HCT116 (cell line): Measurements from ENCODE around the gene SF3B1.

Experiments
- ATF3 ChIP-seq: IDR thresholded peaks from 2 replicates; pipeline ENCODE4 v1.6.1; 2012
- CBX3 ChIP-seq: IDR thresholded peaks from 2 replicates; pipeline ENCODE4 v1.6.1; 2012; ENCODE audit warnings: low read depth
- CTCF ChIP-seq, 3 experiments: fragments of 200-600 bp in 1 of 3; sonication (generic) in 1 of 3; IDR thresholded peaks in 2 of 3; conservative IDR thresholded peaks in 1 of 3; 2 replicates each; pipeline ENCODE4 v1.5.1; 2012 to 2017; ENCODE audit warnings: low read depth in 2 of 3, low read length in 2 of 3, antibody characterized with exemption in 1 of 3, borderline replicate concordance in 1 of 3, control low read depth in 1 of 3, mild to moderate bottlenecking in 1 of 3, mixed read lengths in 1 of 3, mixed run types in 1 of 3, moderate library complexity in 1 of 3; ENCODE audit not compliant: insufficient read depth in 1 of 3
- EZH2 ChIP-seq: fragments of 200-600 bp; sonication (generic); IDR thresholded peaks from 2 replicates; pipeline ENCODE4 v1.6.1; 2017; ENCODE audit warnings: antibody characterized with exemption, mixed run types
- MAX ChIP-seq: IDR thresholded peaks from 2 replicates; pipeline ENCODE4 v1.6.1; 2012
- POLR2A ChIP-seq: IDR thresholded peaks from 2 replicates; pipeline ENCODE4 v1.7.0; 2011; ENCODE audit warnings: borderline replicate concordance; ENCODE audit not compliant: insufficient read depth, insufficient read length; ENCODE audit errors: extremely low read depth
- RAD21 ChIP-seq: IDR thresholded peaks from 2 replicates; pipeline ENCODE4 v1.6.1; 2012; ENCODE audit warnings: low read depth, mild to moderate bottlenecking
- SP1 ChIP-seq: IDR thresholded peaks from 2 replicates; pipeline ENCODE4 v1.6.1; 2012; ENCODE audit warnings: low read depth
- ZFX ChIP-seq: fragments of 450-650 bp; IDR thresholded peaks from 2 replicates; pipeline ENCODE4 v1.6.1; 2017
- ZNF274 ChIP-seq: fragments of 200-500 bp; sonication (Bioruptor generic); IDR thresholded peaks from 2 replicates; pipeline ENCODE4 v1.6.1; 2014; ENCODE audit warnings: mild to moderate bottlenecking, low read depth, low read length, inconsistent platforms

- no peak for TF ChIP-seq SP1
- no peak for TF ChIP-seq ATF3
- no peak for TF ChIP-seq CTCF (IDR thresholded peaks at IDR 0.05 in 2 of 3, conservative IDR thresholded peaks at IDR 0.05 in 1 of 3; ENCODE audit: borderline replicate concordance in 1 of 3, insufficient read depth in 1 of 3, low read depth in 2 of 3, low read length in 2 of 3)
- no peak for TF ChIP-seq POLR2A
- TF ChIP-seq ZFX = no peak
- TF ChIP-seq MAX = no peak
- TF ChIP-seq RAD21 = no peak
- no peak for TF ChIP-seq EZH2
- no peak for TF ChIP-seq ZNF274
- TF ChIP-seq CBX3 = no peak
These were observed 56.7 kb downstream of the SF3B1 start for GRCh38 chr2:197378086-197378485.
